IPS DF 6.9 (cell line): ENCODE measurements around the gene TXNL1.
"Not testable (repeated sequence)": the region's sequence is repeated elsewhere in the genome, so short reads cannot be mapped to it uniquely, and the experiment has no call there.

ENCODE experiments used
- DNase-seq: peaks from one replicate; pipeline ENCODE4 v3.0.0-alpha.2; 2013; ENCODE audit warnings: low read depth, low spot score
- H3K27ac ChIP-seq: one replicate; pipeline ENCODE4 v1.5.1; 2013; ENCODE audit warnings: low read length, control low read depth
- H3K27me3 ChIP-seq: 2 replicates; pipeline ENCODE4 v1.6.1; 2013; ENCODE audit warnings: mild to moderate bottlenecking, low read length; ENCODE audit not compliant: control insufficient read depth, insufficient read depth
- H3K36me3 ChIP-seq: 2 replicates; pipeline ENCODE4 v1.6.1; 2013; ENCODE audit warnings: low read length; ENCODE audit not compliant: control insufficient read depth, insufficient read depth
- H3K4me1 ChIP-seq: 2 replicates; pipeline ENCODE4 v1.6.1; 2013; ENCODE audit warnings: low read length; ENCODE audit not compliant: control insufficient read depth, insufficient read depth
- H3K4me3 ChIP-seq: 2 replicates; pipeline ENCODE4 v1.5.1; 2013; ENCODE audit warnings: mild to moderate bottlenecking, low read length
- H3K9me3 ChIP-seq: 2 replicates; pipeline ENCODE4 v1.6.1; 2013; ENCODE audit warnings: low read length, inconsistent platforms; ENCODE audit not compliant: control insufficient read depth, insufficient read depth
- WGBS: extraction: QIAGEN DNeasy Blood & Tissue Kit; methylation state at CpG from one replicate; pipeline ENCODE4 v1.1.7; 2013; ENCODE audit warnings: mixed read lengths, missing lambda C conversion rate; ENCODE audit not compliant: insufficient read length, insufficient coverage; 5-methylcytosine and 5-hydroxymethylcytosine counted together

The TXNL1 gene

DNA sequence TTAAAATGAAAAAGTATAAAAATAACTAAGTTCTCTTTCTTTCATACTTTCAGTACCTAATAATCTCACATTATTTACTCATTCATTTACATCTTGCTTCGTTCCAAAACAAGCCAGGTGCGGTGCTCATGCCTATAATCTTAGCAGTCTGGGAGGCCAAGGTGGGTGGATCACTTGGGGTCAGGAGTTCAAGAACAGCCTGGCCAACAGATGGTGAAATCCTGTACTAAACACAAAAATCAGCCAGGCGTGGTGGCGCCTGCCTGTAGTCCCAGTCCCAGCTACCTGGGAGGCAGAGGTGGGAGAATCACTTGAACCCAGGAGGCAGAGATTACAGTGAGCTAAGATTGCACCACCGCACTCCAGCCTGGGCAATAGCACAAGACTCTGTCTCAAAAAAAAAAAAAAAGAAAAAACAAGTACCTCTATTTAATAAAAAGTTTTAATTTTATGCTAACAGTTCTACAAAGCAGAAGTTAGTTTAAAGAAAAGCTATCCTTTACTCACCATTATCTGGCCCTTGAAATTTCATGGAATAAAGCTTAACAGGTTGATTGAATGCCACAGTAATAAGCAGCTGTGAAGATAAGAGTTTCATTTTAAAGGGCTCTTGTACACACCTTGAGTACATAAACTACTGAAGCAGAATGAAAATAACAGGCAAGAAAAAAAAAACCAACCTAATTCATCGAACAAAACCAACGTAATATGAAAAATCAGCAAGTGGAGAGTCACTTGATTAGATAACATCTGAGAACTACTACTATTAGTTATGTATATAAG lies 22.5 kb downstream of the TXNL1 start:
- H3K27ac ChIP-seq = no peak overlapping the region
- H3K27me3 ChIP-seq = no peaks in the 10 kb centered on the region
- 100% methylated on average over 1 of the region's 7 CpGs for WGBS
- H3K9me3 ChIP-seq = no peaks in the 10 kb centered on the region
- no peaks in the 10 kb centered on the region; the same call in 1 of the 2 replicates for H3K36me3 ChIP-seq
- no peak for DNase-seq
- H3K4me1 ChIP-seq = no peaks in the 10 kb centered on the region
- H3K4me3 ChIP-seq = no peak overlapping the region

DNA sequence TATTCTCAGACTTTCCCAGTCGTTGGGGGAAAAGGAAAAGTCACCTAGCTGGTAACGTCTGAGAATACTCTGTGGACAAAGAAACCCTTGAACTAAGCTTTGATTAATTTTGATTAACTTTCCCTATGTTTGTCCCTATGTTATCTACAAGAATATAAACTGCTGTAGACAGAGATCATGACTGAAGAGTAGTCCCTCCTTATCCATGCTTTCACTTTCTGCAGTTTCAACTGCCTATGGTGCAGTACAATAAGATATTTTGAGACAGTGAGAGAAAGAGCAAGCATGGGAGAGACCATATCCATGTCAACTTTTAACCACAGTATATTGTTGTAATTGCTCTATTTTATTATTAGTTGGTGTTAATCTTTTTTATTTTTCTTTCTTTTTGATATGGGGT lies 31.8 kb downstream of the TXNL1 start:
- no peaks in the 10 kb centered on the region for H3K4me1 ChIP-seq
- no peak for DNase-seq
- H3K27ac ChIP-seq = no peak overlapping the region
- peaks cover 2% of the 10 kb centered on the region; the same call in 1 of the 2 replicates for H3K36me3 ChIP-seq
- H3K9me3 ChIP-seq = no peaks in the 10 kb centered on the region
- no peak overlapping the region for H3K4me3 ChIP-seq
- no CpG with 5 or more reads among the region's 2 CpGs for WGBS
- H3K27me3 ChIP-seq = no peaks in the 10 kb centered on the region

DNA sequence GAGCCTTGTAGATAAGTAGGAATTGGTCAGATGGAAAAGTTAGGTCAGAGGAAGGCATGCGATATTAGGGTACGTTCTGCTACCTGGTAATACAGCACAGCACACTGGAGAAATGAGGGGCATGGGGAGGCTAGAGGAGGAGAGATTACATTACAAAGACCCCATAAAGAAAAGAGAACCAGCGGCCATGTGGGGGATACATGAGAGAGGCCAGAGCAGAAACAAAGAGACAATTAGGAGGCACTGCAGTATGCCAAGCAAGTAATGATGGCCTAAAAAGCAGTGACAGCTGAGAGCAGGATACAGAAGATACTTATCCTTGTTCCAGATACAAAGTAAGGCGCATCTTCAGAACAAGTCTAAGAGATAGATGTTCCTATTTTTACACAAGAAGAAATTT lies 40.0 kb downstream of the TXNL1 start:
- Histone ChIP-seq H3K36me3 (no peaks in the 10 kb centered on the region), H3K4me1 (no peaks in the 10 kb centered on the region), H3K27me3 (no peaks in the 10 kb centered on the region), H3K27ac (no peak overlapping the region), H3K9me3 (no peaks in the 10 kb centered on the region), H3K4me3 (no peak overlapping the region)
- DNase-seq = no peak
- no CpG with 5 or more reads among the region's 4 CpGs for WGBS

DNA sequence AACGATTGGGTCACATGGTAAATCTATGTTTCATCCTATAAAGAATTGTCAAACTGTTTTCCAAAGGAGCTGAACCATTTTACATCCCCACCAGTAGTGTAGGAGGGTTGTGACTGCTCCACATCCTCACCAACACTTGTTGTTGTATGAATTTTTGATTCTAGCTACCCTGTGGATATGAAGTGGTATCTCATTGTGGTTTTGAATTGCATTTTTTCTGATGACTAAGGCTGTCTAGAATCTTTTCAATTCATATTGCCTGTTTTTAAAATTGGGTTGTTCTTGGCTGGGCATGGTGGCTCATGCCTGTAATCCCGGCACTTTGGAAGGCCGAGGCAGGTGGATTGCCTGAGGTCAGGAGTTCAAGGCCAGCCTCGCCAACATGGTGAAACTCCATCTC lies 44.5 kb downstream of the TXNL1 start:
- WGBS = no CpG with 5 or more reads among the region's 4 CpGs

DNA sequence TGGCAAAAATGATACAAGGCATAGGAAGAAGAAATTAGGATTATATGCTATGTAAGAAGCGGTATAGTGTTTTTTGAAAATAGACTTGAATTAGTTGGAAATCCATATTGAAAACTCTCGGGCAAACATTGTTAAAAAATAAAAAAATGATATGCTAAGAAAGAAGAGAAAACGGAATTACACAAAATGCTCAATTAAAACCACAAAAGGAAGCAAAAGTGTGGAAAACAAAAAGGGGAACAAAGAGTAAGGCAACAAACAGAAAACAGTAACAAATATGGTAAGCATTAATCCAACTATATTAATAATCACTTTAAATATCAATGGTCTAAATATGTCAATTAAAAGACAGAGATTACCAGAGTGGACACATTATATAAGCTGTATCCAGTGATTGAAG lies 58.4 kb downstream of the TXNL1 start:
- no peaks in the 10 kb centered on the region for H3K9me3 ChIP-seq

More for the DNA sequence above, 44.5 kb downstream of the TXNL1 start:
- H3K36me3 ChIP-seq = no peaks in the 10 kb centered on the region
- H3K4me1 ChIP-seq = no peaks in the 10 kb centered on the region
- DNase-seq = no peak
- H3K27me3 ChIP-seq = no peaks in the 10 kb centered on the region
- H3K27ac ChIP-seq = no peak overlapping the region
- H3K9me3 ChIP-seq = no peaks in the 10 kb centered on the region
- no peak overlapping the region for H3K4me3 ChIP-seq

DNA sequence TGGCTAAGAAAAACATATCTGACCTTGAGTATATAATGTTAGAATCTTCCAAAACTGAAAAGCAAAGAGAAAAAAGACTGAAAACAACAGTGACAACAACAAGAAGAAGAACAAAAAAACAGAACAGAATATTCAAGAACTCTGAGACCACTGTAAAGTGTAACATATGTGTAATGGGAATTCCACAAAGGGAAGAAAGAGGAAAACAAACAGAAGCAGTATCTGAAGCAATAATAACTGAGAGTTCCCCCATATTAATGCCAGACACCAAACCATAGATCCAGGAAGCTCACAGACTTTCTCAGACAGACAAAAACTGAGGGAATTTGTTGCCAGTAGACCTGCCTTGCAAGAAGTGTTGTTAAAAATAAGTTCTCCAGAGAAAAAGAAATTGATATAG lies 58.9 kb downstream of the TXNL1 start:
- H3K27me3 ChIP-seq = no peaks in the 10 kb centered on the region
- H3K27ac ChIP-seq = no peak overlapping the region
- H3K9me3 ChIP-seq = no peaks in the 10 kb centered on the region
- H3K4me1 ChIP-seq = peaks cover 1% of the 10 kb centered on the region; the same call in 1 of the 2 replicates
- H3K4me3 ChIP-seq = no peak overlapping the region
- DNase-seq = no peak
- no peaks in the 10 kb centered on the region for H3K36me3 ChIP-seq

More for the DNA sequence above, 58.4 kb downstream of the TXNL1 start:
- WGBS = no CpG with 5 or more reads among the region's 3 CpGs
- Histone ChIP-seq H3K36me3 (no peaks in the 10 kb centered on the region), H3K4me1 (peaks cover 1% of the 10 kb centered on the region; the same call in 1 of the 2 replicates), H3K27ac (no peak overlapping the region), H3K4me3 (no peak overlapping the region), H3K27me3 (no peaks in the 10 kb centered on the region)
- DNase-seq = no peak

DNA sequence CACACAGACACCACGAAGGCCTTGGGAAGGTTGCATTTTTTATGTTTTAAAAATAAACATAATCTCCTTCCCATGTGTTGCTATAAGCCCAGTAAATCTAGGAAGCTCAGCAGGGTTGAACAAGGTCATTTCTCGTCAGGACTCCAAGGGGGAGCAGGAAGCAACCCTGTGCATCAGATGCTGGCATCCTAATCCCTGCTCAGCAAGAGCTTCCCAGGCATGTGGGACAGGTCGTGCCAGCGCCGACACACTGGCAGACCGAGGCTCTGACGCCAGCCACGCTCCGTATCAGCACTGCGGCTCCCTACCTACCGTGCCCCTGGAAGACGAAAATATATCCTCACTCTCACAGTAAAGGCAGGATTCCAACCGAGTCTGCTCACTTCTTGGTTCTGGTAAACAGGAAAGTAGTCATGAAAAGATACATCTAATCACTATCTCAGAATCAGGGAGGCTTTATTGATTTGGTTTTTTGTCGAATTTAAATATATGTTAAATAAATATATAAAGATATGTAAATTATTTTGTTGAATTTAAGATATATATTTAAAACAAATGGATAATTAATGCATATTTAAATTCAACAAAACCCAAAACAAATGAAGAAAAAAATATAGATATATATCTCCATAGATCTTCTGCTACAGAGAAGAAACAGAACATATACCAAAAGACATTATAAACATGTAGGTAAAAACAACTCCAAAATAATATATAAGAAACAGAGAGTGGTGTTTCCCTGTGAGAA lies 61.4 kb downstream of the TXNL1 start:
- H3K4me3 ChIP-seq = no peak overlapping the region
- no peak for DNase-seq
- H3K36me3 ChIP-seq = no peaks in the 10 kb centered on the region
- H3K27ac ChIP-seq = no peak overlapping the region
- peaks cover 1% of the 10 kb centered on the region; the same call in 1 of the 2 replicates for H3K4me1 ChIP-seq
- no peaks in the 10 kb centered on the region for H3K27me3 ChIP-seq
- no peaks in the 10 kb centered on the region for H3K9me3 ChIP-seq
- WGBS = 100% methylated on average over 1 of the region's 14 CpGs

DNA sequence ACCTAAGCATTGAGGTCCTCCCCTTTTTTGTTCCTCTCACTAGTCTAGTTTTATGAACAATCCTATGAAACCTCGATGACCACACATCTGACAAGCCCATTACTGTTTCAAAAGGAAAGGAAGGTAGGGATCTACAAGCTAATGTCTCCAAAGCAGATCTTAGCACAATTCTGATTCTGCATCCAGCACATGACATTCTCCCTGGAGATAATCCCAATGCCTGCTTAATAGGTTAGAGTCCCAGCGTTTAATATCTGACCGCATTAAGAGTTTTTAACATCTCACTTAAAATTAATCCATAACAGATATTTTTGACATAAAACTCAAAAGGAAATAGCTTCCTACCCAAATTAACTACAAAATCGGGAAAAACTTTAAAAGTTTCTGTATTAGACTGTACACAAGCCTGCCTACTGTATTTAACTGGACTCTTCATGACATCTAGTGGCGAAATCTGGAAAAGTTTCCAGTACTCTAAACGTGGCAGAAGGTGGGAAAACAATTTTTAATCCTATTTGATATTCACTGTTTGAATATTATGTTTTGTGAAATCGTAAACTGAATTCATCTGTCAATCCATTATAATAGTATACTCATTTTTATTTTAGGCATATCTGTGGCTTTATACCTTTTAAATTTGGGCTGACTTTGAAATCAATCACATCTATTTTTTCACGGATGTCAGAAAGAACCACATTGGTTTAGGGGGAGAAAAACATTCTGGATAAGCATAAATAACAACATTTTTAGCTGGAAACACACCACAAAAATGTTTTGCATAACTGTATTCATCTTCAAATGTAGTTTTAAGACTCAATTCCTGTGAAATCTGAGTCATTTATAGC lies 62.4 kb downstream of the TXNL1 start:
- Histone ChIP-seq H3K4me1 (peaks cover 1% of the 10 kb centered on the region; the same call in 1 of the 2 replicates), H3K9me3 (no peaks in the 10 kb centered on the region), H3K27ac (no peak overlapping the region), H3K4me3 (no peak overlapping the region), H3K27me3 (no peaks in the 10 kb centered on the region), H3K36me3 (no peaks in the 10 kb centered on the region)
- DNase-seq = no peak
- no CpG with 5 or more reads among the region's 8 CpGs for WGBS

DNA sequence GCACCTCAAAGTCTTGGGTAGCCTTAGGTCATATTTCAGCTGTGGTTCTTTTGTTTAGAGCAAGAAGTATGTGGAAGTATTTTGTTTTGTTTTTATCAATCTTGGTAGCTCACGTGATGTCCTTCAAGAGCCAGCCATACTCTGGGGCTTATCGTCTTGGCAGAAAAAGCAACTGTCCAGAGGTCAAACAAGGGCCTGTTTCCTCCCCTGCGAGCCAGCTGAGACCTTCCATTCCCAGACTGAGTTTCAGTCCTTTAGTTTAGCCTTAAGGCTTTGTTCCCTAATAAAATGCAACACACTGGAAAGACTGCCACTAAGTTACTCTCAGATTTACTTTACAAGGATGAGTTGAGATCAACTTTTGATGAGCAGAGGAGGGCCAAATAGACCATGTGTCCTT lies 63.5 kb downstream of the TXNL1 start:
- no peak for DNase-seq
- WGBS = no CpG with 5 or more reads among the region's 3 CpGs
- no peaks in the 10 kb centered on the region for H3K27me3 ChIP-seq
- no peaks in the 10 kb centered on the region for H3K36me3 ChIP-seq
- no peak overlapping the region for H3K4me3 ChIP-seq
- H3K4me1 ChIP-seq = peaks cover 1% of the 10 kb centered on the region; the same call in 1 of the 2 replicates
- H3K9me3 ChIP-seq = no peaks in the 10 kb centered on the region
- H3K27ac ChIP-seq = no peak overlapping the region

DNA sequence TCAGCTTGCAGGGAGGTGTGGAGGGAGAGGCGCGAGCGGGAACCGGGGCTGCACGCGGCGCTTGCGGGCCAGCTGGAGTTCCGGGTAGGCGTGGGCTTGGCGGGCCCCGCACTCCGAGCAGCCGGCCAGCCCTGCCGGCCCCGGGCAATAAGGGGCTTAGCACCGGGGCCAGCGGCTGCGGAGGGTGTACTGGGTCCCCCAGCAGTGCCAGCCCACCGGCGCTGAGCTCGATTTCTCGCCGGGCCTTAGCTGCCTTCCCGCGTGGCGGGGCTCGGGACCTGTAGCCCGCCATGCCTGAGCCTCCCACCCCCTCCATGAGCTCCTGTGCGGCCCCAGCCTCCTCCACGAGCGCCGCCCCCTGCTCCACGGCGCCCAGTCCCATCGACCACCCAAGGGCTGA lies 66.1 kb downstream of the TXNL1 start:
- not testable (repeated sequence) for H3K9me3 ChIP-seq, H3K27me3 ChIP-seq, H3K4me1 ChIP-seq, H3K27ac ChIP-seq, H3K4me3 ChIP-seq, H3K36me3 ChIP-seq, DNase-seq
- no CpG with 5 or more reads among the region's 36 CpGs for WGBS
